WTC11 (cell line): ENCODE data around the gene IL16.

Experiments used
- CTCF ChIP-seq: fragments of 200-600 bp; IDR thresholded peaks from 2 replicates; pipeline ENCODE4 v1.8.0; 2022; ENCODE audit warnings: antibody characterized with exemption
- ETV6 ChIP-seq: sonication (generic); formaldehyde crosslinking; IDR thresholded peaks from 2 replicates; pipeline ENCODE4 v1.8.1; 2022; ENCODE audit warnings: mild to moderate bottlenecking, missing genetic modification reagents
- ZNF219 ChIP-seq: sonication (generic); formaldehyde crosslinking; IDR thresholded peaks from 2 replicates; pipeline ENCODE4 v1.8.0; 2023; ENCODE audit warnings: missing genetic modification reagents, mild to moderate bottlenecking, borderline replicate concordance
- TF ChIP-seq, protein P1 (sequence below): sonication (generic); formaldehyde crosslinking; IDR thresholded peaks from 2 replicates; pipeline ENCODE4 v1.8.0; 2022; ENCODE audit warnings: mild to moderate bottlenecking, missing genetic modification reagents

GRCh38 chr15:81285461-81285860, 88.8 kb downstream of the IL16 start:
- TF ChIP-seq ZNF219 (CRISPR knock-in tag) (no peak), CTCF (no peak), ETV6 (no peak)
- TF ChIP-seq, protein P1, sequence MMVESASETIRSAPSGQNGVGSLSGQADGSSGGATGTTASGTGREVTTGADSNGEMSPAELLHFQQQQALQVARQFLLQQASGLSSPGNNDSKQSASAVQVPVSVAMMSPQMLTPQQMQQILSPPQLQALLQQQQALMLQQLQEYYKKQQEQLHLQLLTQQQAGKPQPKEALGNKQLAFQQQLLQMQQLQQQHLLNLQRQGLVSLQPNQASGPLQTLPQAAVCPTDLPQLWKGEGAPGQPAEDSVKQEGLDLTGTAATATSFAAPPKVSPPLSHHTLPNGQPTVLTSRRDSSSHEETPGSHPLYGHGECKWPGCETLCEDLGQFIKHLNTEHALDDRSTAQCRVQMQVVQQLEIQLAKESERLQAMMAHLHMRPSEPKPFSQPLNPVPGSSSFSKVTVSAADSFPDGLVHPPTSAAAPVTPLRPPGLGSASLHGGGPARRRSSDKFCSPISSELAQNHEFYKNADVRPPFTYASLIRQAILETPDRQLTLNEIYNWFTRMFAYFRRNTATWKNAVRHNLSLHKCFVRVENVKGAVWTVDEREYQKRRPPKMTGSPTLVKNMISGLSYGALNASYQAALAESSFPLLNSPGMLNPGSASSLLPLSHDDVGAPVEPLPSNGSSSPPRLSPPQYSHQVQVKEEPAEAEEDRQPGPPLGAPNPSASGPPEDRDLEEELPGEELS (CRISPR knock-in tag), result no peak
